ENCODE data around the gene PLXNA2. TPM values are rescaled to one million over a fixed set of nuclear protein-coding genes. Genes with fewer than 3 reads are reported as not detected.

PLXNA2 gene
- total and polyA plus RNA-seq, 2 of the 4 experiments (the other 2 are of a cell fraction) = 0.72 to 1.1 TPM

GRCh38 chr1:208213786-208214185 lies 30.4 kb downstream of the PLXNA2 start:
- dilution Hi-C loops (cut with HindIII; ENCODE audit: low sequenced_read_pairs, unreplicated experiment) (no loop called here), intact Hi-C loops (cut with micrococcal nuclease) (no loop called here), in situ Hi-C loops (cut with MboI; ENCODE audit: low sequenced_read_pairs) (no loop called here)
- no peak overlapping the region for H3K27ac ChIP-seq (ENCODE audit: insufficient read depth, low read length)
- peak overlapping the region; percentile 77 for H2BK5ac ChIP-seq (ENCODE audit: low read depth, low read length, poor library complexity, severe bottlenecking)
- peaks cover 34% of the 10 kb centered on the region for H3K9me1 ChIP-seq (ENCODE audit: insufficient read depth, low read length)
- 67% methylated on average over 1 of the region's 3 CpGs; no CpG with 5 or more reads in 1 of the 2 experiments for WGBS, 2 experiments (ENCODE audit: extremely low coverage in 2 of 2, insufficient read length in 1 of 2)
- H3K9me3 ChIP-seq (ENCODE audit: control insufficient read depth, insufficient read depth, low read length) = no peaks in the 10 kb centered on the region
- TF ChIP-seq CHD1 (IDR thresholded peaks at IDR 0.05; ENCODE audit: low read depth, low read length) (no peak), USF2 (IDR thresholded peaks at IDR 0.05; ENCODE audit: low read depth, low read length) (no peak), BHLHE40 (IDR thresholded peaks at IDR 0.05; ENCODE audit: low read depth, low read length) (no peak), POLR2A (IDR thresholded peaks at IDR 0.05; ENCODE audit: low read depth, low read length) (no peak), FOS (IDR thresholded peaks at IDR 0.05; ENCODE audit: low read depth, low read length) (no peak), MXI1 (IDR thresholded peaks at IDR 0.05; ENCODE audit: borderline replicate concordance, low read depth, low read length) (no peak), MAFK (IDR thresholded peaks at IDR 0.05; ENCODE audit: low read depth, low read length) (no peak), CEBPB (IDR thresholded peaks at IDR 0.05; ENCODE audit: low read depth, low read length) (no peak), RCOR1 (IDR thresholded peaks at IDR 0.05; ENCODE audit: insufficient replicate concordance, low read length) (no peak), RFX5 (IDR thresholded peaks at IDR 0.05; ENCODE audit: low read depth, low read length) (no peak), SMC3 (IDR thresholded peaks at IDR 0.05; ENCODE audit: low read depth, low read length) (no peak), MAZ (IDR thresholded peaks at IDR 0.05; ENCODE audit: borderline replicate concordance, low read depth, low read length) (no peak), ELK1 (IDR thresholded peaks at IDR 0.05; ENCODE audit: borderline replicate concordance, low read depth, low read length) (no peak), CTCF (conservative IDR thresholded peaks at IDR 0.05; ENCODE audit: low read depth, low read length) (no peak), RAD21 (IDR thresholded peaks at IDR 0.05; ENCODE audit: low read length) (no peak), NFE2L2 (IDR thresholded peaks at IDR 0.05; ENCODE audit: low read depth, low read length) (no peak)
- H3K18ac ChIP-seq (ENCODE audit: low read depth, low read length) = peak overlapping the region; percentile 94
- no peaks in the 10 kb centered on the region for H3K27me3 ChIP-seq (ENCODE audit: control insufficient read depth, insufficient read depth, low read length)
- H3K9ac ChIP-seq (ENCODE audit: low read depth, low read length) = no peak overlapping the region
- peak overlapping the region; percentile 70 for H4K91ac ChIP-seq (ENCODE audit: insufficient read depth, low read depth, low read length)
- H4K8ac ChIP-seq (ENCODE audit: low read depth in 2 of 2, low read length in 2 of 2) = peak overlapping the region; percentile 8 to 76; a peak in 2 of 4 replicates
- H2AK5ac ChIP-seq (ENCODE audit: low read depth, low read length) = peak overlapping the region; percentile 66; the same call in 1 of the 2 replicates
- H2AK9ac ChIP-seq (replicated peaks; ENCODE audit: low read depth, low read length, poor library complexity) = peak overlapping the region; percentile 20
- peak overlapping the region; percentile 82 for H3K4ac ChIP-seq (ENCODE audit: low read depth, low read length)
- peak overlapping the region; percentile 59; the same call in 1 of the 2 replicates for H3K23ac ChIP-seq (ENCODE audit: low read depth, low read length)
- ChIA-PET POLR2A (ENCODE audit: unreplicated experiment) (no interaction called here), CTCF (no interaction called here)
- H2BK20ac ChIP-seq (ENCODE audit: low read depth, low read length) = peak overlapping the region; percentile 85
- H3K36me3 ChIP-seq (ENCODE audit: control insufficient read depth, insufficient read depth, low read length) = no peaks in the 10 kb centered on the region
- H2AFZ ChIP-seq (replicated peaks; ENCODE audit: low read length, poor library complexity) = peak overlapping the region; percentile 35
- H3K79me1 ChIP-seq (ENCODE audit: low read depth in 1 of 2, low read length in 2 of 2) = peaks cover 0 to 48% of the 10 kb centered on the region in 2 experiments; a peak in 2 of 4 replicates
- H4K20me1 ChIP-seq (ENCODE audit: insufficient read depth, low read length) = no peaks in the 10 kb centered on the region
- no peak overlapping the region for H3K4me3 ChIP-seq (ENCODE audit: insufficient read depth, low read depth, low read length)
- DNase-seq (no peak), ATAC-seq (ENCODE audit: low read depth) (no peak)
- H3K56ac ChIP-seq (ENCODE audit: extremely low read depth, insufficient read depth, low read length) = no peak overlapping the region
- peak overlapping the region; percentile 83; the same call in 1 of the 3 replicates for H2BK15ac ChIP-seq (ENCODE audit: low read depth, low read length)
- H3K4me2 ChIP-seq (ENCODE audit: low read depth, low read length) = no peak overlapping the region
- H2BK120ac ChIP-seq (ENCODE audit: low read depth, low read length) = peak overlapping the region; percentile 92
- BruUV-seq (replicated peaks) = no TSS peak
- H3K4me1 ChIP-seq (ENCODE audit: control insufficient read depth, insufficient read depth, low read length) = peaks cover 18% of the 10 kb centered on the region
- peak overlapping the region; percentile 96 for H4K5ac ChIP-seq (ENCODE audit: low read depth, low read length)
- peak overlapping the region; percentile 68; the same call in 1 of the 2 replicates for H3K14ac ChIP-seq (replicated peaks; ENCODE audit: low read depth, low read length)
